GM18861 (cell line): Measurements from ENCODE around the gene GYS1.
"Not testable (repeated sequence)": the region's sequence is repeated elsewhere in the genome, so short reads cannot be mapped to it uniquely, and the experiment has no call there.

Experiments
- ATAC-seq: cut with Tn5 transposase; IDR thresholded peaks from one replicate; pipeline ENCODE4 v1.9.1; 2021; ENCODE audit not compliant: unreplicated experiment

GYS1 gene

GRCh38 chr19:48993175-48994034 is at the start of gene GYS1, which contains the start of gene RUVBL2:
TSS of gene GYS1 (minus strand) at chr19:48993309. CDS start at chr19:48993112, 197 bp downstream.
TSS of gene RUVBL2 (plus strand) at chr19:48993887. CDS start at chr19:48993912, 25 bp downstream.
- peak; percentile 83 for ATAC-seq

DNA sequence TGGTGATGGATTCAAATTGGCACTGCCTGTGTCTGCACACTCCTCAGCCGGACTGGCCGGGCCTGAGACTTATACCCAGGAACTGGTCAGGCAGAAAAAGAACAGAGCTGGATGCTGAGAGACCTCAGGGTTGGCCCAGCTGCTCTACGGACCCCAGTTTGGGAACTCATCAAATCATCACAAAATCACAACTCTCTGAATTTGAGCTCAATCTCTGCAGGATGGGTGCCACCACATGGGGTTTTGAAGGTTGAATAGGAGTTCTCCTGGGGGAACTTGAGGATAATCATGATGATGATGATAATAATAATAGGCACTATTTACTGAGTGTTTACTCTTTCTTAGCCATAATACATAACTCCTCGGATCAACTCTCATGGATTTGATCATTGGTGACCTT is 49.6 kb upstream of the GYS1 start:
- not testable (repeated sequence) for ATAC-seq

- no peak for ATAC-seq
These were observed 49.1 kb upstream of the GYS1 start for GRCh38 chr19:49042177-49042576.

GRCh38 chr19:49039736-49040135 is 46.6 kb upstream of the GYS1 start:
- ATAC-seq = not testable (repeated sequence)

DNA sequence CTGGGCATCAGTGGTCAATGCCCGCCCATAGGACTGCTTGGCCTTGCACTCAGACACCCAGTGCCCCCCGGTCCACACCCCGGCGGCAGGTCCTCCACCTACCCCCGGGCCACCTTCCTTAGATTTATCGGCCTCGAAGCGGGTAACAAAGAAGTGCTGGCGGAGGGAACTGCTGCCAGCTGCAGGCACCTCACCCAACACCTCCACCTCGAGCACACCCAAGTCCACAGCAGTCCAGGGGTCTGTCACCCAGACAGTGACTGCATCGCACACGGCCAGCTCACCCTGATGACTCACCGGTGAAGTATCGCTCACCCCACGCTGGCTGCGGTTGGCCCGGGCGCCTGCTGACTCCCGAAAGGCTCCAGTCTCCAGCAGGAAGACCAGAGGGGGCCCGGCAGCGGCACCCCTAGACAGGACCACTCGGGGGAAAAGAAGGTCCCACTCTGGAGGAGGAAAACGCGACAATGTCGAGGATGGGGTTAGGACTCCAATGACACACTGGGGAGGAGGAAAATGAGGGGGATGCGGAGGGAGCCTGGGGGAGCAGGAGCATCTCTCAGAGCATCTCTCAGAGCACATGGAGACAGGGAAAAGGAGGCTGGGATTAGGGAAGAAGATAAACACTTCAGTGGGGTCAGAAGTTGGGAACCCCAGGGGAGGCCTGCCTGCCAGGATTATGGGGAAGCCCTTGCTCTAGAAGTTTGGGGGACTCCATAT is 45.6 kb upstream of the GYS1 start:
- not testable (repeated sequence) for ATAC-seq

GRCh38 chr19:49038111-49038510 is 45.0 kb upstream of the GYS1 start:
- ATAC-seq = not testable (repeated sequence)

DNA sequence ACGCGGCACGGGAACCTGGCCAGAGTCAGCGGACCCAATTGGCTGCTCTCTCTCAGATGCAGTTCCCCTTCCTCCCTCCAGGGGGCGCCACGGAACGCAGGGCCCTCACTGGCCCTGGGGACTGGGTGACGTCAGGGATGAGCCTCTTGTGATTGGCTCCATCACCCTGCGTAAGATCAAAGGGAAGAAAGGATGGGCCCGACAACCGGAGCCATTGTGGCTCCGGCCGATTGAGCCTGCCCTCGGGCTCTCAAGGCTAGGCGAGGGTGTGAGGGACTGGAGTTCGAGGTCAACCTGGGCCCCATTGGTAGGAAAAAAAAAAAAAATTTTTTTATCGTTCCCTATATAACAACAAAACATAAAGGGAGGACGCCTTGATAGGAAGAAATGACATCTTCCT is 43.7 kb upstream of the GYS1 start, which contains the start of gene CGB1:
TSS of gene CGB1 (minus strand) at position 81 of the 400 bp plus-strand sequence. CDS start 184 bp downstream, outside the sequence.
- ATAC-seq = not testable (repeated sequence)

DNA sequence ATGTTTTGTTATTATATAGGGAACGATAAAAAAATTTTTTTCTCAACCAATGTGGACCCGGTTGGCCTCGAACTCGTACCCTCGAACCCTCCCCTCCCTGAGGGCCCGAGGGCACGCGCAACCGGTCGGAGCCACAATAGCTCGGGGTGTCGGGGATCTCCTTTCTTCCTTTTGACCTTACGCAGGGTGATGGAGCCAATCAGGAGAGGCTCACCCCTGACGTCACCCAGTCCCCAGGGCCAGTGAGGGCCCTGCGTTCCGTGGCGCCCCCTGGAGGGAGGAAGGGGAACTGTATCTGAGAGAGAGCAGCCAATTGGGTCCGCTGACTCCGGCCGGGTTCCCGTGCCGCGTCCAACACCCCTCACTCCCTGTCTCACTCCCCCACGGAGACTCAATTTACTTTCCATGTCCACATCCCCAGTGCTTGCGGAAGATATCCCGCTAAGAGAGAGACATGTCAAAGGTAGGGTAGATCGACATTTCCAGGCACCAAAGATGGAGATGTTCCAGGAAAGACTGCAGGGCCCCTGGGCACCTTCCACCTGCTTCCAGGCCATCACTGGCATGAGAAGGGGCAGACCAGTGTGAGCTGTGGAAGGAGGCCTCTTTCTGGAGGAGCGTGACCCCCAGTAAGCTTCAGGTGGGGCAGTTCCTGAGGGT is 38.7 kb upstream of the GYS1 start, which contains the start of gene CGB2:
TSS of gene CGB2 (plus strand) at position 249 of the 660 bp plus-strand sequence. CDS start at position 455, 206 bp downstream.
- not testable (repeated sequence) for ATAC-seq

- not testable (repeated sequence) for ATAC-seq
These were observed 37.2 kb upstream of the GYS1 start for GRCh38 chr19:49030323-49030722.

- not testable (repeated sequence) for ATAC-seq
These were observed 36.6 kb upstream of the GYS1 start for GRCh38 chr19:49029749-49030148.

DNA sequence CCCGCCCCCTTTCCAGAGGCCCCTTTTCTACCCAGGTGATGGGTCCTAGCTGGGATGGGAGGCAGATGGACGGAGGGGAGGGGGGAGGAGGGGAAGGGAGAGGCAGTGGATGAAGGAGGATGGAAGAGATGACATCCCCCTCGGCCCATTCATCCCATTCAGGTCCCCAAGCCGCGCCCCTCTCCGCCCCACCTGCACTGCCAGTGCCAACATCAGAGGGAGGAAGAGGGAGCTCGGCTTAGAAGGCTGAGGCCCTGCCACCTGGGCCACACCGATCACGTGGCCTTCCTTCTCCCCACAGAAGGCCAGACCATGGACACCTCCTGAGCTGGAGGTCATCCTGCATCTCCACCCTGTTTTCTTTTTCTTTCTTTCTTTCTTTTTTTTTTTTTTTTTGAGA is 35.6 kb upstream of the GYS1 start:
- not testable (repeated sequence) for ATAC-seq

DNA sequence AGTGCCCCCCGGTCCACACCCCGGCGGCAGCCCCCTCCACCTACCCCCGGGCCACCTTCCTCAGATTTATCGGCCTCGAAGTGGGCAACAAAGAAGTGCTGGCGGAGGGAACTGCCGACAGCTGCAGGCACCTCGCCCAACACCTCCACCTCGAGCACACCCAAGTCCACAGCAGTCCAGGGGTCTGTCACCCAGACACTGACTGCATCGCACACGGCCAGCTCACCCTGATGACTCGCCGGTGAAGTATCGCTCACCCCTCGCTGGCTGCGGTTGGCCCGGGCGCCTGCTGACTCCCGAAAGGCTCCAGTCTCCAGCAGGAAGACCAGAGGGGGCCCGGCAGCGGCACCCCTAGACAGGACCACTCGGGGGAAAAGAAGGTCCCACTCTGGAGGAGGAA is 32.5 kb upstream of the GYS1 start:
- ATAC-seq = not testable (repeated sequence)

GRCh38 chr19:49025088-49025487 is 32.0 kb upstream of the GYS1 start:
- ATAC-seq = not testable (repeated sequence)

- ATAC-seq = not testable (repeated sequence)
These were observed 31.1 kb upstream of the GYS1 start, which contains the start of gene CGB3 for GRCh38 chr19:49024233-49024632. TSS of gene CGB3 (minus strand) at chr19:49024333. CDS start at chr19:49023971, 362 bp downstream.

DNA sequence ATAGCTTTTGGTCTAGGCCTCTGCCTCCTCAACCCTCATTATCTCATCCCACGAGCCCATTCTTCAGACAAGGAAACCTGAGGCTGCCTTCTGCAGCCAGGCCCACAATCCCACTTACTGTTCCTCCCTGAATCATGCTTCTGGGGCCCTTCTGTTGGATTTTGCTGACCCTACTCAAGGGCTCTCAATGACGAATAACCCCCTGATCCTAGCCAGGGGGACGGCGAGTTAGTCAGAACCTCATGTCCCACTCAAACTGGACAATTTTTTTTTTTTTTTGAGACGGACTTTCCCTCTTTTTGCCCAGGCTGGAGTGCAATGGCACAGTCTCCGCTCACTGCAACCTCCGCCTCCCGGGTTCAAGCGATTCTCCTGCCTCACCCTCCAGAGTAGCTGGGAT is 29.0 kb upstream of the GYS1 start:
- ATAC-seq = no peak

DNA sequence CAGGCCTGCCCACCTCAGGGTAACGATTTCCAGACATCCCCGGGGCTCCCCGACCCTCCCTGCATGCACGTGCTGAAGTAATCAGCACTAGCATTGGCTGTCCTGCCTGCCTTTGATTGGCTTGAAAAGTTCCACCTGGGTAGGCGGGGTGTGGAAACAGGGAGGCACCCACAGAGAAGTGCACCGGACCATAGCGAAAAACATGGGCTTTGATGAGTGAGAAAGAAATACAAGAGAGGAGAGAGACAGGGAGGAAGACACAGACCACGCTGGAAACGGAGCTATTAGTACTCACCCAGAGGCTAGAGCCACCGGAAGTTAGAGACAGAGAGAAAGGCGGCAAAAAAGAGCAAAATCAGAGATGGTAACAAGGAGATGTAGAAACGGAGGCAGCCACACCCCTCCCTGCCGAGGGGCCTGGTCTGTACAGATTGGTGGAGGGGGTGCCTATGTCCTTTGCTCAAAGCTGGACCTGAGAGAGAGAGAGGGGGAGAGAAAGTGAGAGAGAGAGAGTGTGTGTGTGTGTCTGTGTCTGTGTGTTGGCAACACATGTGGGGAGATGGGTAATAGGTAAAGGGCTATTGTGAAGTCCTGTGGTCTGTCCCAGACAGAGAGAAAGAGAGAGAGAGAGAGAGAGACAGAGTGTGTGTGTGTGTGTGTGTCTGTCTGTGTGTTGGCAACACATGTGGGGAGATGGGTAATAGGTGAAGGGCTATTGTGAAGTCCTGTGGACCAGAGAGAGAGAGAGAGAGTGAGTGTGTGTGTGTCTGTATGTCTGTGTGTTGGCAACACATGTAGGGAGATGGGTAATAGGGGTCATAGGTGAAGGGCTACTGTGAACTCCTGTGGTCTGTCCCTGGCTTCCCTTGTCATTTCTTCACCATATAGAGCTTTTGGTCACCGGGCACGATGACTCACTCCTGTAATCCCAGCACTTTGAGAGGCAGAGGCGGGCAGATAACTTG is 28.1 kb upstream of the GYS1 start:
- ATAC-seq = no peak

- ATAC-seq = no peak
These were observed 27.2 kb upstream of the GYS1 start for GRCh38 chr19:49020342-49020741.

- ATAC-seq = no peak
These were observed 26.3 kb upstream of the GYS1 start for GRCh38 chr19:49019242-49019932.
